ENCODE data around the gene MRPL20. TPM values are rescaled to one million over a fixed set of nuclear protein-coding genes. Genes with fewer than 3 reads are reported as not detected.
A peak's percentile ranks its signal among the peaks of the same experiment; 100 is the strongest.

The MRPL20 gene
- polyA plus RNA-seq, 1 of the 3 experiments (the other 2 are of a cell fraction) = 210 TPM

- 83% methylated on average over 3 of the region's 32 CpGs for WGBS (ENCODE audit: low lambda C conversion rate)
- H3K4me2 ChIP-seq = no peak overlapping the region
- CTCF ChIA-PET = interaction anchor here (1.2 kb wide), 1 partner anchor 59 kb away, joined by 3 read pairs; the partner anchor contains the start of gene AURKAIP1
Measured at GRCh38 chr1:1434131-1434823, 27.2 kb upstream of the MRPL20 start.

More at GRCh38 chr1:1434131-1434823, 27.2 kb upstream of the MRPL20 start:
- POLR2A ChIA-PET = interaction anchor here (1.3 kb wide), 1 partner anchor 27 kb away, joined by 3 read pairs; the partner anchor contains the start of gene MRPL20
- Histone ChIP-seq H3K9me3 (no peaks in the 10 kb centered on the region), H3K4me1 (ENCODE audit: control insufficient read depth in 1 of 2, insufficient read depth in 2 of 2, low read depth in 1 of 2, low read length in 1 of 2) (peaks cover 0 to 28% of the 10 kb centered on the region in 2 experiments; a peak in 1 of 4 replicates), H4K20me1 (ENCODE audit: insufficient read depth) (no peaks in the 10 kb centered on the region), H3K27me3 (ENCODE audit: insufficient read depth) (no peaks in the 10 kb centered on the region), H3K9ac (no peak overlapping the region), H3K79me2 (ENCODE audit: insufficient read depth) (no peaks in the 10 kb centered on the region), H3F3A (replicated peaks; ENCODE audit: insufficient read depth) (no peaks in the 10 kb centered on the region), H3K9me2 (no peaks in the 10 kb centered on the region), H3K4me3 (ENCODE audit: low read depth in 2 of 2, low read length in 1 of 2) (no peak overlapping the region), H2AFZ (ENCODE audit: low read depth) (no peak overlapping the region), H3K27ac (ENCODE audit: low read depth in 2 of 2, low read length in 1 of 2) (no peak overlapping the region), H3K36me3 (replicated peaks in 1 of 2; ENCODE audit: control insufficient read depth in 1 of 2, insufficient read depth in 2 of 2, low read length in 1 of 2) (no peaks in the 10 kb centered on the region)
- TF ChIP-seq USF2 (IDR thresholded peaks at IDR 0.05; ENCODE audit: borderline replicate concordance, low read depth, low read length) (no peak), SIN3A (IDR thresholded peaks at IDR 0.05; ENCODE audit: borderline replicate concordance, low read depth, low read length) (no peak), FOXJ3 (CRISPR knock-in tag; IDR thresholded peaks at IDR 0.05) (no peak), RFX5 (IDR thresholded peaks at IDR 0.05; ENCODE audit: low read length) (no peak), TCF12 (IDR thresholded peaks at IDR 0.05) (no peak), ZBTB33 (IDR thresholded peaks at IDR 0.05; ENCODE audit: borderline replicate concordance, low read depth) (no peak), EZH2phosphoT487 (IDR thresholded peaks at IDR 0.05; ENCODE audit: borderline replicate concordance, low read depth) (no peak), PBX3 (IDR thresholded peaks at IDR 0.05) (no peak), ELF1 (IDR thresholded peaks at IDR 0.05) (no peak), MAX (IDR thresholded peaks at IDR 0.05; ENCODE audit: low read depth) (no peak), FOXM1 (IDR thresholded peaks at IDR 0.05; ENCODE audit: low read depth) (no peak), CHD2 (IDR thresholded peaks at IDR 0.05; ENCODE audit: low read length, partially characterized antibody) (no peak), SMC3 (IDR thresholded peaks at IDR 0.05; ENCODE audit: low read depth, low read length) (no peak), TAF1 (IDR thresholded peaks at IDR 0.05; ENCODE audit: borderline replicate concordance, low read depth, low read length) (no peak), RAD21 (IDR thresholded peaks at IDR 0.05; ENCODE audit: low read length) (no peak), NRF1 (IDR thresholded peaks at IDR 0.05; ENCODE audit: low read depth, low read length) (no peak), EP300 (IDR thresholded peaks at IDR 0.05; ENCODE audit: borderline replicate concordance in 1 of 2, low read depth in 1 of 2, low read length in 1 of 2) (no peak), YY1 (IDR thresholded peaks at IDR 0.05; ENCODE audit: low read depth) (no peak), GATA2 (CRISPR knock-in tag; IDR thresholded peaks at IDR 0.05) (no peak), JUND (IDR thresholded peaks at IDR 0.05) (no peak)
- peak; percentile 37 for DNase-seq

All from SK-N-SH (cell line).